GM12892 (cell line): ENCODE results near the gene C6orf52.

ENCODE experiments used
- POLR2A ChIP-seq: IDR thresholded peaks from 2 replicates; pipeline ENCODE4 v1.6.1; 2011; ENCODE audit warnings: low read depth, low read length, control low read depth
- TAF1 ChIP-seq: IDR thresholded peaks from 2 replicates; pipeline ENCODE4 v1.6.1; 2011; ENCODE audit warnings: low read depth, mild to moderate bottlenecking, control low read depth, low read length, borderline replicate concordance

DNA sequence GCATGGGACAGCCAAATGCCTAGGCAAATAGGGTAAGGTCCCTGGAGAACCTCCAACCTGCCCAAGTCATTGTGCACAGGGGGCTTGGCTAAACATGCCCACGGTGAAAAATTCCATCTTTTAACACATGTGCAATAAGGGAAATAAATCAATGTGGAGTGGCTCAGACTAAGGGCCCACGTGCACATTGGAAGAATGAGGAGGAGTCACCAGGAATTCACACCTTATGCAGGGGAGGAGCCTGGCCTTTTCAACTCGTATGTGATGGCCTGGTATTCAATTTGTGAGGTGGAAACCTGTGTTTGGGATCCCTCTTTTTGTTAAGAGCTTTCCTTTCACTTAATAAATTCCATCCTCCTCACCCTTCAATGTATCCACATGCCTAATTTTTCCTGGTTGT lies 12.6 kb downstream of the C6orf52 start:
- TF ChIP-seq POLR2A (no peak), TAF1 (no peak)
